IgD-negative memory B cell (primary cell): ENCODE results near the gene ZCCHC14. TPM values are rescaled to one million over a fixed set of nuclear protein-coding genes. Genes with fewer than 3 reads are reported as not detected.
A peak's percentile ranks its signal among the peaks of the same experiment; 100 is the strongest.

Experiments
- H3K27ac Mint-ChIP-seq, 3 donors: one replicate each; pipeline ENCODE4 v1.8.0; 2020 to 2022; ENCODE audit warnings: mild to moderate bottlenecking in 3 of 3, mixed read lengths in 3 of 3, moderate library complexity in 1 of 3
- H3K27me3 Mint-ChIP-seq: one replicate; pipeline ENCODE4 v1.8.0; 2021; ENCODE audit warnings: mixed read lengths
- H3K36me3 Mint-ChIP-seq: one replicate; pipeline ENCODE4 v1.8.0; 2020; ENCODE audit warnings: mild to moderate bottlenecking, mixed read lengths
- H3K4me1 Mint-ChIP-seq, 3 donors: one replicate each; pipeline ENCODE4 v1.8.0; 2020 to 2022; ENCODE audit warnings: mixed read lengths in 3 of 3, mild to moderate bottlenecking in 1 of 3
- H3K4me3 Mint-ChIP-seq, 4 donors: one replicate each; pipeline ENCODE4 v1.8.0; 2020 to 2022; ENCODE audit warnings: mild to moderate bottlenecking in 4 of 4, mixed read lengths in 4 of 4, moderate library complexity in 3 of 4
- H3K9me3 Mint-ChIP-seq, 3 donors: one replicate each; pipeline ENCODE4 v1.8.0; 2020 to 2021; ENCODE audit warnings: mixed read lengths in 3 of 3, mild to moderate bottlenecking in 1 of 3
- polyA plus RNA-seq: library from polyadenylated mRNA; unstranded; fragments of 300-500 nt; fragmentation: Illumina TruSeq; gene quantifications from one replicate; pipeline ENCODE4 v1.2.3, GENCODE V29; 2021

The ZCCHC14 gene
- 0.53 TPM for polyA plus RNA-seq

- peak within 1 kb of the TSS; percentile 50 to 89 (median 83) for H3K27ac Mint-ChIP-seq
- H3K4me1 Mint-ChIP-seq: peaks cover 17 to 34% (median 18%) of the 10 kb centered on the region in 3 donors
- H3K36me3 Mint-ChIP-seq: peaks cover 6% of the 10 kb centered on the region
- peak within 1 kb of the TSS; percentile 81 to 91 (median 90) for H3K4me3 Mint-ChIP-seq
- no peaks in the 10 kb centered on the region for H3K9me3 Mint-ChIP-seq
- H3K27me3 Mint-ChIP-seq: peaks cover 44% of the 10 kb centered on the region
Measured at GRCh38 chr16:87492721-87493607, at the start of gene ZCCHC14. TSS of gene ZCCHC14 (minus strand) at chr16:87493024. CDS start at chr16:87492238, 786 bp downstream.

DNA sequence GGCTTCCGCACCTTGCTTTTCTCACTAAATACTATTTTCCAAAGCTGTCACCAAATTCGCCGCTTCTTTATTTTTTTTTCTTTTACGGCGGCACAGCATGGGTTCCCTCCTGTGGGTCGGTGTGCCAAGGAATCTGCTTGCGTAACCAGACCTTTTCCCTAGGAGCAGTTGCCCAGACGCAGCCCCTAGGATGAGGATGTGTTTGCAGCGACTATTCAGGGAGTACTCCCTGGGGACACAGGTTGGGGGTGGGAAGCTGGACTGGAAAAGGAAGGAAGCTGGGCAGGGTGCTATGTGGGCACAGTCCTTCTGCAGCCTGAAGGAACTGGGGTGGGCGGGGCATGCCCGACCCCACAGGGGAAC lies 49.0 kb upstream of the ZCCHC14 start:
- Mint-ChIP-seq H3K4me3 (no peak overlapping the region), H3K27me3 (peaks cover 21% of the 10 kb centered on the region), H3K9me3 (peaks cover 1 to 7% (median 1%) of the 10 kb centered on the region in 3 donors), H3K4me1 (no peaks in the 10 kb centered on the region), H3K27ac (no peak overlapping the region), H3K36me3 (no peaks in the 10 kb centered on the region)

GRCh38 chr16:87541147-87541871 lies 48.5 kb upstream of the ZCCHC14 start:
- Mint-ChIP-seq H3K27me3 (peaks cover 21% of the 10 kb centered on the region), H3K9me3 (peaks cover 0 to 4% (median 0%) of the 10 kb centered on the region in 3 donors), H3K4me3 (no peak overlapping the region), H3K27ac (no peak overlapping the region), H3K4me1 (no peaks in the 10 kb centered on the region), H3K36me3 (no peaks in the 10 kb centered on the region)

- Mint-ChIP-seq H3K27me3 (peaks cover 21% of the 10 kb centered on the region), H3K4me1 (peaks cover 0 to 2% (median 0%) of the 10 kb centered on the region in 3 donors), H3K27ac (no peak overlapping the region), H3K9me3 (peaks cover 0 to 3% (median 3%) of the 10 kb centered on the region in 3 donors), H3K4me3 (no peak overlapping the region), H3K36me3 (no peaks in the 10 kb centered on the region)
Measured at GRCh38 chr16:87540897-87541146, 48.0 kb upstream of the ZCCHC14 start.

GRCh38 chr16:87540072-87540896 lies 47.5 kb upstream of the ZCCHC14 start:
- Mint-ChIP-seq H3K4me1 (peaks cover 0 to 2% (median 0%) of the 10 kb centered on the region in 3 donors), H3K27ac (no peak overlapping the region), H3K9me3 (peaks cover under 1 to 4% (median 3%) of the 10 kb centered on the region in 3 donors), H3K27me3 (peaks cover 21% of the 10 kb centered on the region), H3K4me3 (no peak overlapping the region), H3K36me3 (no peaks in the 10 kb centered on the region)

- Mint-ChIP-seq H3K36me3 (no peaks in the 10 kb centered on the region), H3K4me1 (peaks cover 0 to 2% (median 0%) of the 10 kb centered on the region in 3 donors), H3K9me3 (peaks cover 3 to 4% (median 3%) of the 10 kb centered on the region in 3 donors), H3K4me3 (no peak overlapping the region), H3K27me3 (peaks cover 20% of the 10 kb centered on the region), H3K27ac (no peak overlapping the region)
Measured at GRCh38 chr16:87539113-87539512, 46.3 kb upstream of the ZCCHC14 start.

- Mint-ChIP-seq H3K4me1 (peaks cover 0 to 2% (median 0%) of the 10 kb centered on the region in 3 donors), H3K9me3 (peaks cover 3 to 4% (median 3%) of the 10 kb centered on the region in 3 donors), H3K27me3 (peaks cover 20% of the 10 kb centered on the region), H3K4me3 (no peak overlapping the region), H3K27ac (no peak overlapping the region), H3K36me3 (no peaks in the 10 kb centered on the region)
Measured at GRCh38 chr16:87538594-87538993, 45.8 kb upstream of the ZCCHC14 start.

DNA sequence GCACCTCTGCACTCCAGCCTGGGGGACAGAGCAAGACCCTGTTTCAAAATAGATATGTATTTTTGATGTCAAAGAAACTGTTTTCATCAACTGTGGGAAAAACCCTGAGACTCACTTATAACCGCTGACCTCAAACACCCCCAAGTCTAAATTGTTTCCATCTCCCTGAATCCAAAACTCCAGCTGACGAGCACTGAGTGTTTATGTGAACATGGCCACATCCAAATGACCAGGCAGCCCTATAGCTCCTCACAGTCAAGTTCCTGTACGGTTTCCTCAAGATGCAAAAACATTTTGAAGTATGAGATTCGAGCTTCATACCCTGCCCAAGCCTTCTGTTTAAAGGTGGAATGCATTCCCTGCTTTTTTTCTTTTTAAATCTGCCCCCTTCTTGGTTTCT lies 45.3 kb upstream of the ZCCHC14 start:
- Mint-ChIP-seq H3K27me3 (peaks cover 20% of the 10 kb centered on the region), H3K27ac (no peak overlapping the region)

DNA sequence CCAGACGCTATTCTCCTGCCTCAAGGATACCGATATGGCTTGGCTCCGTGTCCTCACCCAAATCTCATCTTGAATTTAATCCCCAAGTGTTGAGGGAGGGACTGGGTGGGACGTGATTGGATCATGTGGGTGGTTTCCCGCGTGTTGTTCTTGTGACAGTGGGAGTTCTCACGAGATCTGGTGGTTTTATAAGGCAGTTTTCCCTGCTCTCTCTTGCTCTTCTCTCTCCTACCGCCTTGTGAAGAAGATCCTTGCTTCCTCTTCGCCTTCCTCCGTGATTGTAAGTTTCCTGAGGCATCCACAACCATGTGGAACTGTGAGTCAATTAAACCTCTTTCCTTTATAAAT lies 43.9 kb upstream of the ZCCHC14 start:
- H3K9me3 Mint-ChIP-seq: peaks cover 4 to 12% (median 7%) of the 10 kb centered on the region in 3 donors
- H3K27me3 Mint-ChIP-seq: peaks cover 17% of the 10 kb centered on the region
- H3K36me3 Mint-ChIP-seq: no peaks in the 10 kb centered on the region
- no peak overlapping the region for H3K27ac Mint-ChIP-seq
- no peak overlapping the region for H3K4me3 Mint-ChIP-seq
- peaks cover 0 to 2% (median 0%) of the 10 kb centered on the region in 3 donors for H3K4me1 Mint-ChIP-seq

More for the DNA sequence above, 45.3 kb upstream of the ZCCHC14 start:
- H3K4me3 Mint-ChIP-seq: no peak overlapping the region
- peaks cover 0 to 2% (median 0%) of the 10 kb centered on the region in 3 donors for H3K4me1 Mint-ChIP-seq
- H3K36me3 Mint-ChIP-seq: no peaks in the 10 kb centered on the region
- H3K9me3 Mint-ChIP-seq: peaks cover 4% of the 10 kb centered on the region in 3 donors

- H3K9me3 Mint-ChIP-seq: peaks cover 4 to 13% (median 10%) of the 10 kb centered on the region in 3 donors
- no peaks in the 10 kb centered on the region for H3K36me3 Mint-ChIP-seq
- H3K4me3 Mint-ChIP-seq: no peak overlapping the region
- peaks cover 0 to 2% (median 0%) of the 10 kb centered on the region in 3 donors for H3K4me1 Mint-ChIP-seq
- H3K27me3 Mint-ChIP-seq: peaks cover 18% of the 10 kb centered on the region
- no peak overlapping the region for H3K27ac Mint-ChIP-seq
Measured at GRCh38 chr16:87535855-87536794, 43.3 kb upstream of the ZCCHC14 start.

- H3K4me1 Mint-ChIP-seq: peaks cover 0 to 2% (median 0%) of the 10 kb centered on the region in 3 donors
- H3K4me3 Mint-ChIP-seq: peak overlapping the region in 1 of 4 donors; percentile 50
- H3K36me3 Mint-ChIP-seq: no peaks in the 10 kb centered on the region
- no peak overlapping the region for H3K27ac Mint-ChIP-seq
- H3K27me3 Mint-ChIP-seq: peaks cover 14% of the 10 kb centered on the region
- peaks cover 4 to 16% (median 12%) of the 10 kb centered on the region in 3 donors for H3K9me3 Mint-ChIP-seq
Measured at GRCh38 chr16:87535457-87535854, 42.6 kb upstream of the ZCCHC14 start.

GRCh38 chr16:87534751-87535150 lies 41.9 kb upstream of the ZCCHC14 start:
- Mint-ChIP-seq H3K27ac (no peak overlapping the region), H3K4me1 (peaks cover 0 to 2% (median 0%) of the 10 kb centered on the region in 3 donors), H3K9me3 (peaks cover 4 to 21% (median 12%) of the 10 kb centered on the region in 3 donors), H3K36me3 (no peaks in the 10 kb centered on the region), H3K4me3 (no peak overlapping the region), H3K27me3 (peaks cover 17% of the 10 kb centered on the region)

GRCh38 chr16:87534030-87534653 lies 41.3 kb upstream of the ZCCHC14 start:
- H3K36me3 Mint-ChIP-seq: no peaks in the 10 kb centered on the region
- peaks cover 4 to 25% (median 18%) of the 10 kb centered on the region in 3 donors for H3K9me3 Mint-ChIP-seq
- peaks cover 0 to 2% (median 0%) of the 10 kb centered on the region in 3 donors for H3K4me1 Mint-ChIP-seq
- no peak overlapping the region for H3K4me3 Mint-ChIP-seq
- H3K27ac Mint-ChIP-seq: no peak overlapping the region
- peaks cover 14% of the 10 kb centered on the region for H3K27me3 Mint-ChIP-seq
